HCT116 (cell line): ENCODE data around the gene DLEC1. TPM values are rescaled to one million over a fixed set of nuclear protein-coding genes. Genes with fewer than 3 reads are reported as not detected.
"Not testable (repeated sequence)": the region's sequence is repeated elsewhere in the genome, so short reads cannot be mapped to it uniquely, and the experiment has no call there.

Experiments used
- ATAC-seq: fragments of 200-7000 bp; cut with Tn5 transposase; 2 replicates; pipeline ENCODE4 v1.9.1; 2020; ENCODE audit warnings: mild to moderate bottlenecking, moderate library complexity
- BruUV-seq: library from RNA; stranded (reverse); fragments of 400-500 nt; replicated peaks from 2 replicates; lab custom pipeline; 2021; lab: Mats Ljungman, UMichigan
- CTCF ChIA-PET: fragments of 300-600 bp; sonication (Branson Sonifier 250); formaldehyde crosslinking; loops from one replicate; lab custom pipeline; 2021; ENCODE audit warnings: antibody characterized with exemption; lab: Charles Lee
- POLR2A ChIA-PET: fragments of 300-600, 350-600 bp; sonication (Branson Sonifier 250); formaldehyde crosslinking; loops from one replicate; lab custom pipeline; 2021; ENCODE audit warnings: antibody characterized with exemption; lab: Charles Lee
- RAD21 ChIA-PET, 2 experiments: fragments of 300-600 bp; sonication (Branson Sonifier 250); formaldehyde crosslinking; loops; one replicate each; lab custom pipeline; 2023; ENCODE audit warnings: low total read pairs in 2 of 2; ENCODE audit not compliant: uncharacterized antibody in 2 of 2, unreplicated experiment in 2 of 2, low non-redundant PET in 1 of 2; lab: Charles Lee
- DNase-seq: peaks from one replicate; pipeline ENCODE4 v3.0.0-alpha.2; 2010; ENCODE audit warnings: low read depth, low spot score
- H2AFZ ChIP-seq: fragments of 200-600 bp; shearing (Covaris generic), sonication (generic); 2 replicates; pipeline ENCODE4 v1.6.1; 2017; ENCODE audit warnings: low read depth, mixed run types, mixed read lengths, antibody characterized with exemption, low read length; ENCODE audit not compliant: poor library complexity, severe bottlenecking
- H3K27ac ChIP-seq: 2 replicates; pipeline ENCODE4 v1.5.1; 2012; ENCODE audit warnings: low read depth, low read length
- H3K27me3 ChIP-seq: fragments of 200-600 bp; sonication (generic); 2 replicates; pipeline ENCODE4 v1.6.1; 2016; ENCODE audit warnings: mixed run types, low read length, mixed read lengths; ENCODE audit not compliant: insufficient read depth
- H3K36me3 ChIP-seq, 2 experiments: fragments of 200-500 bp in 1 of 2; fragments of 200-600 bp in 1 of 2; sonication (Bioruptor generic) in 1 of 2; sonication (generic) in 1 of 2; 2 replicates each; pipeline versions ENCODE4 v1.5.1 to v1.6.1; 2014 to 2016; ENCODE audit warnings: low read length in 2 of 2, inconsistent platforms in 1 of 2, mixed read lengths in 1 of 2, mixed run types in 1 of 2; ENCODE audit not compliant: insufficient read depth in 2 of 2, control insufficient read depth in 1 of 2
- H3K4me1 ChIP-seq, 2 experiments: fragments of 200-600 bp in 1 of 2; sonication (generic) in 1 of 2; 2 replicates each; pipeline versions ENCODE4 v1.5.1 to v1.6.1; 2012 to 2017; ENCODE audit warnings: low read length in 2 of 2, inconsistent platforms in 1 of 2, mild to moderate bottlenecking in 1 of 2, mixed read lengths in 1 of 2, mixed run types in 1 of 2, moderate library complexity in 1 of 2; ENCODE audit not compliant: insufficient read depth in 2 of 2, control insufficient read depth in 1 of 2
- H3K4me2 ChIP-seq: fragments of 200-600 bp; sonication (generic); 2 replicates; pipeline ENCODE4 v1.6.1; 2017; ENCODE audit warnings: mixed run types, low read length, mixed read lengths
- H3K4me3 ChIP-seq, 2 experiments: fragments of 200-600 bp in 1 of 2; sonication (generic) in 1 of 2; replicated peaks in 1 of 2; 2 replicates each; pipeline ENCODE4 v1.5.1; 2011 to 2016; ENCODE audit warnings: low read length in 2 of 2, control low read depth in 1 of 2, low read depth in 1 of 2, mild to moderate bottlenecking in 1 of 2, mixed read lengths in 1 of 2, mixed run types in 1 of 2
- H3K79me2 ChIP-seq: fragments of 200-600 bp; sonication (generic); 2 replicates; pipeline ENCODE4 v1.6.1; 2017; ENCODE audit warnings: mild to moderate bottlenecking, mixed run types, low read length, moderate library complexity, mixed read lengths; ENCODE audit not compliant: insufficient read depth
- H3K9ac ChIP-seq: fragments of 200-600 bp; sonication (generic); 2 replicates; pipeline ENCODE4 v1.6.1; 2016; ENCODE audit warnings: low read length, mixed read lengths
- H3K9me2 ChIP-seq: fragments of 200-600 bp; sonication (generic), shearing (Covaris generic); 2 replicates; pipeline ENCODE4 v1.6.1; 2017; ENCODE audit warnings: mixed run types, mild to moderate bottlenecking, moderate library complexity; ENCODE audit not compliant: insufficient read depth
- H3K9me3 ChIP-seq, 2 experiments: fragments of 200-500 bp in 1 of 2; fragments of 200-600 bp in 1 of 2; sonication (Bioruptor generic) in 1 of 2; sonication (generic) in 1 of 2; 2 replicates each; pipeline ENCODE4 v1.6.1; 2014 to 2017; ENCODE audit warnings: low read length in 2 of 2, mixed read lengths in 2 of 2, inconsistent platforms in 1 of 2, low read depth in 1 of 2, mild to moderate bottlenecking in 1 of 2, mixed run types in 1 of 2, moderate library complexity in 1 of 2; ENCODE audit not compliant: control insufficient read depth in 1 of 2, insufficient read depth in 1 of 2
- H4K20me1 ChIP-seq: fragments of 200-600 bp; sonication (generic), shearing (Covaris generic); 2 replicates; pipeline ENCODE4 v1.6.1; 2017; ENCODE audit warnings: mixed run types, mild to moderate bottlenecking, moderate library complexity; ENCODE audit not compliant: insufficient read depth
- POLR2AphosphoS5 ChIP-seq: IDR thresholded peaks from 2 replicates; pipeline ENCODE4 v1.6.1; 2011; ENCODE audit warnings: mild to moderate bottlenecking, low read depth, low read length, moderate library complexity
- SIN3A ChIP-seq: IDR thresholded peaks from 2 replicates; pipeline ENCODE4 v1.6.1; 2012; ENCODE audit warnings: low read depth
- SRF ChIP-seq: IDR thresholded peaks from 2 replicates; pipeline ENCODE4 v1.6.1; 2012; ENCODE audit warnings: low read depth
- ZFX ChIP-seq: fragments of 450-650 bp; IDR thresholded peaks from 2 replicates; pipeline ENCODE4 v1.6.1; 2017
- intact Hi-C: fragments of 100-400 bp; cut with micrococcal nuclease; formaldehyde crosslinking; loops from 2 replicates; pipeline ENCODE4 v1.10.0; 2022
- total RNA-seq: library from RNA; stranded (reverse); gene quantifications from one replicate; pipeline ENCODE4 v1.2.1, GENCODE V29; 2021; ENCODE audit not compliant: unreplicated experiment
- TF ChIP-seq, protein P1 (sequence below): IDR thresholded peaks from 2 replicates; pipeline ENCODE4 v1.6.1; 2012

The DLEC1 gene
- total RNA-seq, 1 experiment from 2014 or later: 0.61 TPM

DNA sequence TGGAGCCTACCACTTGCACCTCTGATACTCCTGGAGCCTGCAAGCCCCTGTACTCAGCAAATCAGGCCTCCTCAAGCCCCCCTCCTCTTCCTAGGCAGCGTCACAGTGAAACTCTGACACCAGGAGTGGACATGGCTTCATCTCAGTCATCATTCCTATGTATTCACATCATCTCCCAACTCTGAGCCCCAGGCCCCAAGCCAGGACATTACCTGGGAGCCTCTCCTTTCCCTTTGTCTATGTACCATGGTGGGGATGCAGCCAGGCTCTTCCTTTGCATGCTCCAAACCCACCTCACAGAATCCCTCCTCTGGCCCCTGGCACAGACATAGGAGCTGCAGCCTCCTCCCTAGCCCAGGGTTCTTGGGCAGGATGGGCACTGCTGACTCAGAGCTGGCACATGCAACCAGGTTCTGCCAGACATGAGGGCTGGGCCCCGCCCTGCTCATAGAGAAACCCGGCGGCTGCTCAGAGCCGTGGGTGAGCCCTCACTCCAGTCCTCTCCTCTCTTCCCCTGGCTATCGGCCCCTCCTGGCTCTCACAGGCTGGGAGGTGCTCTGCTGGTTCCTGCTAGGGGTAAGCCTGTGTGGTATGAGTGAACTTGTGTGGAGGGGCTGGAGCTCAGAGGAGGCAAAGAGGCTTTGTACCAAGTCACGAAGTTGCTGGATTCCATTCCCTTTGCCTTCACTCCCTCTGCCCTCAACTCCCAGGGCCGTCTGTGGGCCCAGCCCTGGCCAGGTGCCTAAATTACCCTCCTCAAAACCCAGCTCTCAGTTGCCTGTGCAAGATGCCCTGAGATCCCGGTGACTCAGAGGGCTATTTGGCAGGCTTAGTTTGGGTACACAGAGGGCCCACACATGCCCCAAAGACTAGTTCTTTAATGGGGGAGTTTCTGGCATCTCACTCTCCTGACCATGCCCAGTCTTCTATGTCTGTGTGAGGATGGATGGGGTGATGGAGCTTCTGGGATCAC, 7.7 kb upstream of the DLEC1 start:
- ChIA-PET RAD21 (no interaction called here), CTCF (no interaction called here), POLR2A (no interaction called here)
- H4K20me1 ChIP-seq: no peaks in the 10 kb centered on the region
- no TSS peak for BruUV-seq
- H2AFZ ChIP-seq: peak overlapping the region; percentile 64
- H3K4me3 ChIP-seq: peak overlapping the region in 1 of 2 experiments; percentile 40; a peak in 1 of 4 replicates
- H3K36me3 ChIP-seq: no peaks in the 10 kb centered on the region
- H3K4me1 ChIP-seq: peaks cover 21 to 33% of the 10 kb centered on the region in 2 experiments
- H3K79me2 ChIP-seq: no peaks in the 10 kb centered on the region
- ATAC-seq (peak; percentile 83), DNase-seq (peak; percentile 31)
- TF ChIP-seq POLR2AphosphoS5 (peak; percentile 59), SIN3A (no peak)
- no peaks in the 10 kb centered on the region for H3K9me2 ChIP-seq
- intact Hi-C loops: no loop called here
- H3K4me2 ChIP-seq: peak overlapping the region; percentile 76
- no peaks in the 10 kb centered on the region for H3K27me3 ChIP-seq
- peak overlapping the region; percentile 35 for H3K27ac ChIP-seq
- H3K9me3 ChIP-seq: no peaks in the 10 kb centered on the region
- peak overlapping the region; percentile 45 for H3K9ac ChIP-seq

DNA sequence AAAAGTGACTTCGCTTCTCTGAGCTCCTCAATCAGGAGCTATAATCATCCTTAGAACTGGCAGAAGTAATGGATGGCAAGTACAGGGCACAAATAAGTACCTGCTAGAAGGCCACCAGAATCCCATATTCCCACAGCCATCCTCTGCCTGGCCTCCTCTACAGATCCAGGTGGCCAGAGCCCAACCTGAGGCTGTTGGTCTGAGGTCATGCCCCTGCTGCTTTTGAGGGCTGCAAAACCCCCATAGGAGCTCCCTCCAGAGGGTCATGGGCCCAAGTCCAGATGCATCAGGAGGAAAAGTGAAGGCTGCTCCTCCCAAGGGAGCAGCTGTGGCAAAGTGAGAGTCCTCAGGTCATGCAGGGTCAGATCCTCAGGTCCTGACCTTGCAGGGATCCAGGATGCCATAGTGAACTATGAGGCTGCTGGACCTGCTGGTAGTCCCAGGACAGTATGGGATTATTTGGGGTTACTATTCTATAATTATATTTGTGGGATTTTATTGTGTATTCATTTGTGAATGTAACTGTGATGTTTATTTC, 6.6 kb upstream of the DLEC1 start:
- no peak overlapping the region for H3K27ac ChIP-seq
- no peaks in the 10 kb centered on the region for H3K79me2 ChIP-seq
- CTCF ChIA-PET: no interaction called here
- no TSS peak for BruUV-seq
- no peaks in the 10 kb centered on the region for H3K9me3 ChIP-seq
- RAD21 ChIA-PET: no interaction called here
- H3K9me2 ChIP-seq: no peaks in the 10 kb centered on the region
- no peaks in the 10 kb centered on the region for H3K36me3 ChIP-seq
- no peak overlapping the region for H3K4me2 ChIP-seq
- TF ChIP-seq SRF: no peak
- no peak for TF ChIP-seq ZFX
- TF ChIP-seq, protein P1, sequence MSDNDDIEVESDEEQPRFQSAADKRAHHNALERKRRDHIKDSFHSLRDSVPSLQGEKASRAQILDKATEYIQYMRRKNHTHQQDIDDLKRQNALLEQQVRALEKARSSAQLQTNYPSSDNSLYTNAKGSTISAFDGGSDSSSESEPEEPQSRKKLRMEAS: no peak
- no peak for DNase-seq
- POLR2A ChIA-PET: no interaction called here
- H3K27me3 ChIP-seq: no peaks in the 10 kb centered on the region
- H3K9ac ChIP-seq: no peak overlapping the region
- intact Hi-C loops: no loop called here
- H4K20me1 ChIP-seq: no peaks in the 10 kb centered on the region
- H3K4me1 ChIP-seq: peaks cover 21 to 33% of the 10 kb centered on the region in 2 experiments
- H2AFZ ChIP-seq: no peak overlapping the region
- H3K4me3 ChIP-seq: no peak overlapping the region
- ATAC-seq: no peak

DNA sequence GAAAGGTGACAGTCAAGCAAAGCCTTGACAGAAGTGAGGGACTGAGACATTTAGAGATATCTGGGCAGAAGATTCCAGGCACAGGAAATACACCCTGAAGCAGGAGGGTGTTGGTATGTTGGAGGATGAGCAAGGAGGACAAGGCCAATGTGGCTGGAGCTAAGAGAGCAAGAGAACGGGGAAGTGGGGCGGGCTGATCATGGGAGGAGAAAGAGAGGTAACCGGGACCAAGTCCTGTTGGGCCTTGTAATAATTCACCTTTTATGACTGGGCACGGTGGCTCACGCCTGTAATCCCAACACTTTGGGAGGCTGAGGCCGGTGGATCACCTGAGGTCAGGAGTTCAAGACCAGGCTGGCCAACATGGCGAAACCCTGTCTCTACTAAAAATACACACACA, 5.4 kb upstream of the DLEC1 start:
- H3K4me2 ChIP-seq, H4K20me1 ChIP-seq, BruUV-seq, H3K9ac ChIP-seq, DNase-seq, H2AFZ ChIP-seq, H3K27ac ChIP-seq, ATAC-seq, H3K36me3 ChIP-seq, H3K79me2 ChIP-seq, CTCF ChIA-PET, RAD21 ChIA-PET, H3K9me3 ChIP-seq, H3K9me2 ChIP-seq, H3K27me3 ChIP-seq, H3K4me3 ChIP-seq, intact Hi-C loops: not testable (repeated sequence)
- peaks cover 21 to 26% of the 10 kb centered on the region in 2 experiments for H3K4me1 ChIP-seq
- POLR2A ChIA-PET: interaction anchor here (0.6 kb wide), 1 partner anchor 9 kb away, joined by 6 read pairs; no protein-coding TSS in a partner anchor

DNA sequence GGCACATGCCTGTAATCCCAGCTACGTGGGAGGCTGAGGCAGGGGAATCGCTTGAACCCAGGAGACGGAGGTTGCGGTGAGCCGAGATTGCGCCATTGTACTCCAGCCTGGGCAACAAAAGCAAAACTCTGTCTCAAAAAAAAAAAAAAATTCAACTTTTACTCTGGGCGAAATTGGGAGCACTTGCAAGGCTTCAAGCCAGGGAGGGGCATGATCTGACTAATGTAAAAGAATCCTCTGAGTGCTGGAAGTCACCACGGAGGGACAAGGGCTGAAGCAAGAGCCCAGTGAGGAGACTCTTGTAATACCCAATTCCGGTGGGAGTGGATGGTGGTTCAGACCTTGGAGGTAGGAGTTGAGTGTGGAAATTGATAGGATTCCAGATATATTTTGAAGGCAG, 4.7 kb upstream of the DLEC1 start:
- intact Hi-C loops: not testable (repeated sequence)

More for the DNA sequence above, 4.7 kb upstream of the DLEC1 start:
- ATAC-seq, H3K27me3 ChIP-seq, DNase-seq, H3K27ac ChIP-seq, H3K9me2 ChIP-seq, CTCF ChIA-PET, POLR2A ChIA-PET, H4K20me1 ChIP-seq, H3K79me2 ChIP-seq, H2AFZ ChIP-seq, H3K9me3 ChIP-seq, H3K9ac ChIP-seq, H3K4me2 ChIP-seq, H3K4me3 ChIP-seq, H3K36me3 ChIP-seq, BruUV-seq, RAD21 ChIA-PET: not testable (repeated sequence)
- peaks cover 21 to 26% of the 10 kb centered on the region in 2 experiments for H3K4me1 ChIP-seq
